Activated gamma-delta T cell treated with Interleukin-2 at 50 U/mL for 16 hours (primary cell): ENCODE data around the gene AGER.
"Not testable (repeated sequence)": the region's sequence is repeated elsewhere in the genome, so short reads cannot be mapped to it uniquely, and the experiment has no call there.

Experiments used
- DNase-seq: peaks from one replicate; pipeline ENCODE4 v3.0.0-alpha.2; 2020

AGER gene

GRCh38 chr6:32185681-32186131, 1.7 kb upstream of the AGER start:
- DNase-seq: not testable (repeated sequence)

GRCh38 chr6:32183483-32184083, 470 bp downstream of the AGER start:
- DNase-seq: no peak

- DNase-seq: no peak
Measured at GRCh38 chr6:32183030-32183429, 1.0 kb downstream of the AGER start.

- DNase-seq: no peak
Measured at GRCh38 chr6:32182555-32182981, 1.5 kb downstream of the AGER start.

- DNase-seq: no peak
Measured at GRCh38 chr6:32181915-32182529, 2.0 kb downstream of the AGER start.

- DNase-seq: no peak
Measured at GRCh38 chr6:32181148-32181702, 2.8 kb downstream of the AGER start.

GRCh38 chr6:32179766-32180405, 4.2 kb downstream of the AGER start:
- no peak for DNase-seq

GRCh38 chr6:32178547-32179440, 5.3 kb downstream of the AGER start:
- DNase-seq: no peak

GRCh38 chr6:32177788-32178546, 6.1 kb downstream of the AGER start, which contains the start of gene RNF5:
RNF5 (plus strand) TSS chr6:32178405; CDS start chr6:32178512, 107 bp downstream.
- peak; percentile 93 for DNase-seq

- DNase-seq: no peak
Measured at GRCh38 chr6:32177183-32177787, 6.8 kb downstream of the AGER start.

- no peak for DNase-seq
Measured at GRCh38 chr6:32176476-32177182, 7.4 kb downstream of the AGER start.

GRCh38 chr6:32175711-32176475, 8.2 kb downstream of the AGER start, which contains the start of gene AGPAT1:
AGPAT1 (minus strand) TSS chr6:32176084; CDS start chr6:32171496, 4,588 bp downstream.
- peak; percentile 97 for DNase-seq

- no peak for DNase-seq
Measured at GRCh38 chr6:32175322-32175710, 8.7 kb downstream of the AGER start.

GRCh38 chr6:32174416-32174815, 9.6 kb downstream of the AGER start:
- DNase-seq: no peak

GRCh38 chr6:32173051-32173727, 10.9 kb downstream of the AGER start:
- DNase-seq: no peak

- DNase-seq: no peak
Measured at GRCh38 chr6:32171234-32171633, 12.8 kb downstream of the AGER start.

GRCh38 chr6:32170294-32170693, 13.8 kb downstream of the AGER start:
- no peak for DNase-seq

GRCh38 chr6:32168807-32169591, 15.1 kb downstream of the AGER start:
- DNase-seq: no peak

GRCh38 chr6:32168350-32168749, 15.7 kb downstream of the AGER start:
- DNase-seq: no peak
